HG02763 (cell line): ENCODE results near the gene PPP1R14B.

ENCODE experiments used
- ATAC-seq: cut with Tn5 transposase; IDR thresholded peaks from one replicate; pipeline ENCODE4 v1.9.1; 2021; ENCODE audit warnings: mild to moderate bottlenecking, moderate library complexity; ENCODE audit not compliant: unreplicated experiment

PPP1R14B gene

GRCh38 chr11:64283092-64283491 lies 36.3 kb upstream of the PPP1R14B start:
- no peak for ATAC-seq

- ATAC-seq = no peak
These were observed 35.4 kb upstream of the PPP1R14B start for GRCh38 chr11:64281957-64282770.

- no peak for ATAC-seq
These were observed 31.9 kb upstream of the PPP1R14B start for GRCh38 chr11:64278576-64279190.

GRCh38 chr11:64276653-64277431 lies 30.1 kb upstream of the PPP1R14B start:
- ATAC-seq = no peak

- no peak for ATAC-seq
These were observed 29.1 kb upstream of the PPP1R14B start for GRCh38 chr11:64275841-64276240.

GRCh38 chr11:64275031-64275800 lies 28.5 kb upstream of the PPP1R14B start:
- ATAC-seq = no peak

GRCh38 chr11:64269540-64270220 lies 22.9 kb upstream of the PPP1R14B start:
- ATAC-seq = peak; percentile 74

- peak; percentile 10 for ATAC-seq
These were observed 22.3 kb upstream of the PPP1R14B start for GRCh38 chr11:64268893-64269539.

- no peak for ATAC-seq
These were observed 21.5 kb upstream of the PPP1R14B start for GRCh38 chr11:64268025-64268892.

GRCh38 chr11:64267207-64267945 lies 20.6 kb upstream of the PPP1R14B start:
- ATAC-seq = no peak

GRCh38 chr11:64266339-64266738 lies 19.6 kb upstream of the PPP1R14B start:
- no peak for ATAC-seq

- no peak for ATAC-seq
These were observed 18.7 kb upstream of the PPP1R14B start for GRCh38 chr11:64265176-64266160.

GRCh38 chr11:64264371-64264852 lies 17.7 kb upstream of the PPP1R14B start:
- no peak for ATAC-seq

- ATAC-seq = no peak
These were observed 17.2 kb upstream of the PPP1R14B start for GRCh38 chr11:64263947-64264317.

GRCh38 chr11:64263021-64263946 lies 16.5 kb upstream of the PPP1R14B start:
- ATAC-seq = no peak
